ENCODE results near the gene RAD51B.
"Not testable (repeated sequence)": the region's sequence is repeated elsewhere in the genome, so short reads cannot be mapped to it uniquely, and the experiment has no call there.

The RAD51B gene

GRCh38 chr14:68426661-68427549 lies 607.3 kb downstream of the RAD51B start:
- 86 to 95% methylated on average over 5 to 6 of the region's 6 CpGs for WGBS, 2 experiments (ENCODE audit: insufficient coverage in 2 of 2)
- no peaks in the 10 kb centered on the region for H3K36me3 ChIP-seq (ENCODE audit: control insufficient read depth, insufficient read depth, low read length)
- no peak overlapping the region for H3K27ac ChIP-seq (ENCODE audit: low read depth, low read length, severe bottlenecking)

GRCh38 chr14:68427550-68427890 lies 607.9 kb downstream of the RAD51B start:
- Histone ChIP-seq H3K36me3 (ENCODE audit: control insufficient read depth, insufficient read depth, low read length) (no peaks in the 10 kb centered on the region), H3K4me3 (ENCODE audit: extremely low read depth, insufficient read depth, low read length, poor library complexity, severe bottlenecking) (no peak overlapping the region), H3K9me3 (ENCODE audit: control insufficient read depth, low read length) (no peaks in the 10 kb centered on the region), H3K4me1 (ENCODE audit: control insufficient read depth, insufficient read depth, low read length, poor library complexity, severe bottlenecking) (no peaks in the 10 kb centered on the region), H3K27ac (ENCODE audit: low read depth, low read length, severe bottlenecking) (no peak overlapping the region)

More at GRCh38 chr14:68426661-68427549, 607.3 kb downstream of the RAD51B start:
- no peaks in the 10 kb centered on the region for H3K4me1 ChIP-seq (ENCODE audit: control insufficient read depth, insufficient read depth, low read length, poor library complexity, severe bottlenecking)
- no peaks in the 10 kb centered on the region for H3K9me3 ChIP-seq (ENCODE audit: control insufficient read depth, low read length)
- no peak overlapping the region for H3K4me3 ChIP-seq (ENCODE audit: extremely low read depth, insufficient read depth, low read length, poor library complexity, severe bottlenecking)

GRCh38 chr14:68428900-68429299 lies 609.3 kb downstream of the RAD51B start:
- not testable (repeated sequence) for H3K4me3 ChIP-seq (ENCODE audit: extremely low read depth, insufficient read depth, low read length, poor library complexity, severe bottlenecking); H3K27ac ChIP-seq (ENCODE audit: low read depth, low read length, severe bottlenecking); H3K36me3 ChIP-seq (ENCODE audit: control insufficient read depth, insufficient read depth, low read length); H3K4me1 ChIP-seq (ENCODE audit: control insufficient read depth, insufficient read depth, low read length, poor library complexity, severe bottlenecking); H3K9me3 ChIP-seq (ENCODE audit: control insufficient read depth, low read length)
- whole genome bisulfite sequencing, 2 experiments (ENCODE audit: insufficient coverage in 2 of 2) = no CpG with 5 or more reads among the region's 5 CpGs

GRCh38 chr14:68434173-68434572 lies 614.6 kb downstream of the RAD51B start:
- H3K36me3 ChIP-seq (ENCODE audit: control insufficient read depth, insufficient read depth, low read length); H3K4me3 ChIP-seq (ENCODE audit: extremely low read depth, insufficient read depth, low read length, poor library complexity, severe bottlenecking); H3K9me3 ChIP-seq (ENCODE audit: control insufficient read depth, low read length); H3K4me1 ChIP-seq (ENCODE audit: control insufficient read depth, insufficient read depth, low read length, poor library complexity, severe bottlenecking); H3K27ac ChIP-seq (ENCODE audit: low read depth, low read length, severe bottlenecking): not testable (repeated sequence)
- 84 to 94% methylated on average over 5 of the region's 6 CpGs for WGBS, 2 experiments (ENCODE audit: insufficient coverage in 2 of 2)

GRCh38 chr14:68435631-68436030 lies 616.1 kb downstream of the RAD51B start:
- H3K27ac ChIP-seq (ENCODE audit: low read depth, low read length, severe bottlenecking); H3K4me3 ChIP-seq (ENCODE audit: extremely low read depth, insufficient read depth, low read length, poor library complexity, severe bottlenecking); H3K36me3 ChIP-seq (ENCODE audit: control insufficient read depth, insufficient read depth, low read length); H3K9me3 ChIP-seq (ENCODE audit: control insufficient read depth, low read length); H3K4me1 ChIP-seq (ENCODE audit: control insufficient read depth, insufficient read depth, low read length, poor library complexity, severe bottlenecking): not testable (repeated sequence)

- H3K4me1 ChIP-seq (ENCODE audit: control insufficient read depth, insufficient read depth, low read length, poor library complexity, severe bottlenecking) = no peaks in the 10 kb centered on the region
- H3K9me3 ChIP-seq (ENCODE audit: control insufficient read depth, low read length) = no peaks in the 10 kb centered on the region
- no peak overlapping the region for H3K4me3 ChIP-seq (ENCODE audit: extremely low read depth, insufficient read depth, low read length, poor library complexity, severe bottlenecking)
- H3K36me3 ChIP-seq (ENCODE audit: control insufficient read depth, insufficient read depth, low read length) = no peaks in the 10 kb centered on the region
- WGBS, 2 experiments (ENCODE audit: insufficient coverage in 2 of 2) = 60 to 80% methylated on average over 1 of the region's 2 CpGs
- no peak overlapping the region for H3K27ac ChIP-seq (ENCODE audit: low read depth, low read length, severe bottlenecking)
These were observed 620.1 kb downstream of the RAD51B start for GRCh38 chr14:68439676-68440075.

- Histone ChIP-seq H3K4me3 (ENCODE audit: extremely low read depth, insufficient read depth, low read length, poor library complexity, severe bottlenecking) (no peak overlapping the region), H3K4me1 (ENCODE audit: control insufficient read depth, insufficient read depth, low read length, poor library complexity, severe bottlenecking) (no peaks in the 10 kb centered on the region), H3K36me3 (ENCODE audit: control insufficient read depth, insufficient read depth, low read length) (no peaks in the 10 kb centered on the region), H3K9me3 (ENCODE audit: control insufficient read depth, low read length) (no peaks in the 10 kb centered on the region), H3K27ac (ENCODE audit: low read depth, low read length, severe bottlenecking) (no peak overlapping the region)
These were observed 621.2 kb downstream of the RAD51B start for GRCh38 chr14:68440820-68441219.

- Histone ChIP-seq H3K9me3 (ENCODE audit: control insufficient read depth, low read length) (no peaks in the 10 kb centered on the region), H3K36me3 (ENCODE audit: control insufficient read depth, insufficient read depth, low read length) (no peaks in the 10 kb centered on the region), H3K4me3 (ENCODE audit: extremely low read depth, insufficient read depth, low read length, poor library complexity, severe bottlenecking) (no peak overlapping the region), H3K27ac (ENCODE audit: low read depth, low read length, severe bottlenecking) (no peak overlapping the region), H3K4me1 (ENCODE audit: control insufficient read depth, insufficient read depth, low read length, poor library complexity, severe bottlenecking) (no peaks in the 10 kb centered on the region)
- 93 to 100% methylated on average over 3 of the region's 3 CpGs for WGBS, 2 experiments (ENCODE audit: insufficient coverage in 2 of 2)
These were observed 622.0 kb downstream of the RAD51B start for GRCh38 chr14:68441542-68441941.

- Histone ChIP-seq H3K9me3 (ENCODE audit: control insufficient read depth, low read length) (no peaks in the 10 kb centered on the region), H3K27ac (ENCODE audit: low read depth, low read length, severe bottlenecking) (no peak overlapping the region), H3K4me3 (ENCODE audit: extremely low read depth, insufficient read depth, low read length, poor library complexity, severe bottlenecking) (no peak overlapping the region), H3K4me1 (ENCODE audit: control insufficient read depth, insufficient read depth, low read length, poor library complexity, severe bottlenecking) (no peaks in the 10 kb centered on the region), H3K36me3 (ENCODE audit: control insufficient read depth, insufficient read depth, low read length) (no peaks in the 10 kb centered on the region)
- WGBS, 2 experiments (ENCODE audit: insufficient coverage in 2 of 2) = 86 to 96% methylated on average over 3 of the region's 9 CpGs
These were observed 623.5 kb downstream of the RAD51B start for GRCh38 chr14:68442828-68443629.

- H3K9me3 ChIP-seq (ENCODE audit: control insufficient read depth, low read length) = no peaks in the 10 kb centered on the region
These were observed 625.0 kb downstream of the RAD51B start for GRCh38 chr14:68444449-68445168.

More at GRCh38 chr14:68444449-68445168, 625.0 kb downstream of the RAD51B start:
- no peak overlapping the region for H3K4me3 ChIP-seq (ENCODE audit: extremely low read depth, insufficient read depth, low read length, poor library complexity, severe bottlenecking)
- no peaks in the 10 kb centered on the region for H3K36me3 ChIP-seq (ENCODE audit: control insufficient read depth, insufficient read depth, low read length)
- H3K27ac ChIP-seq (ENCODE audit: low read depth, low read length, severe bottlenecking) = no peak overlapping the region
- H3K4me1 ChIP-seq (ENCODE audit: control insufficient read depth, insufficient read depth, low read length, poor library complexity, severe bottlenecking) = peaks cover 6% of the 10 kb centered on the region
- WGBS, 2 experiments (ENCODE audit: insufficient coverage in 2 of 2) = 75 to 94% methylated on average over 2 of the region's 2 CpGs

All from mesodermal cell (in vitro differentiated cells).